A673 (cell line): Measurements from ENCODE around the gene RIT1.

Source experiments
- CTCF ChIP-seq: fragments of 300-800, 200-600 bp; sonication (generic); conservative IDR thresholded peaks from 2 replicates; pipeline ENCODE4 v1.5.1; 2017; ENCODE audit warnings: low read depth, mild to moderate bottlenecking, antibody characterized with exemption, low read length, moderate library complexity, mixed read lengths
- EZH2 ChIP-seq: fragments of 200-600 bp; sonication (generic); IDR thresholded peaks from 2 replicates; pipeline ENCODE4 v1.6.1; 2017; ENCODE audit warnings: borderline replicate concordance, low read depth, mild to moderate bottlenecking, mixed read lengths, antibody characterized with exemption, low read length; ENCODE audit not compliant: poor library complexity, severe bottlenecking

GRCh38 chr1:155951753-155952504 is 40.8 kb upstream of the RIT1 start:
- TF ChIP-seq CTCF (no peak), EZH2 (no peak)
